ENCODE measurements around the gene CLPTM1L.
"Not testable (repeated sequence)": the region's sequence is repeated elsewhere in the genome, so short reads cannot be mapped to it uniquely, and the experiment has no call there.

Gene CLPTM1L

GRCh38 chr5:1359713-1360112, 14.8 kb upstream of the CLPTM1L start:
- no peak for DNase-seq (ENCODE audit: low read depth, low spot score)

GRCh38 chr5:1359031-1359645, 14.2 kb upstream of the CLPTM1L start:
- DNase-seq (ENCODE audit: low read depth, low spot score), result no peak

- DNase-seq (ENCODE audit: low read depth, low spot score), result no peak
Observed at GRCh38 chr5:1358726-1359025, 13.8 kb upstream of the CLPTM1L start.

- no peak for DNase-seq (ENCODE audit: low read depth, low spot score)
Observed at GRCh38 chr5:1357946-1358725, 13.2 kb upstream of the CLPTM1L start.

GRCh38 chr5:1356873-1357787, 12.2 kb upstream of the CLPTM1L start:
- no peak for DNase-seq (ENCODE audit: low read depth, low spot score)

GRCh38 chr5:1354576-1354975, 9.7 kb upstream of the CLPTM1L start:
- no peak for DNase-seq (ENCODE audit: low read depth, low spot score)

GRCh38 chr5:1352231-1353219, 7.6 kb upstream of the CLPTM1L start:
- no peak for DNase-seq (ENCODE audit: low read depth, low spot score)

GRCh38 chr5:1351156-1351555, 6.3 kb upstream of the CLPTM1L start:
- DNase-seq (ENCODE audit: low read depth, low spot score), result no peak

GRCh38 chr5:1349246-1349645, 4.3 kb upstream of the CLPTM1L start:
- DNase-seq (ENCODE audit: low read depth, low spot score), result no peak

GRCh38 chr5:1348986-1349245, 4.0 kb upstream of the CLPTM1L start:
- no peak for DNase-seq (ENCODE audit: low read depth, low spot score)

- DNase-seq (ENCODE audit: low read depth, low spot score), result no peak
Observed at GRCh38 chr5:1347571-1347970, 2.7 kb upstream of the CLPTM1L start.

- no peak for DNase-seq (ENCODE audit: low read depth, low spot score)
Observed at GRCh38 chr5:1346627-1347440, 1.9 kb upstream of the CLPTM1L start.

GRCh38 chr5:1345876-1346626, 1.2 kb upstream of the CLPTM1L start:
- DNase-seq (ENCODE audit: low read depth, low spot score), result no peak

- no peak for DNase-seq (ENCODE audit: low read depth, low spot score)
Observed at GRCh38 chr5:1343931-1344901, 683 bp downstream of the CLPTM1L start.

- DNase-seq (ENCODE audit: low read depth, low spot score), result no peak
Observed at GRCh38 chr5:1343315-1343751, 1.6 kb downstream of the CLPTM1L start.

GRCh38 chr5:1342711-1343110, 2.2 kb downstream of the CLPTM1L start:
- not testable (repeated sequence) for DNase-seq (ENCODE audit: low read depth, low spot score)

- no peak for DNase-seq (ENCODE audit: low read depth, low spot score)
Observed at GRCh38 chr5:1342268-1342667, 2.6 kb downstream of the CLPTM1L start.

- DNase-seq (ENCODE audit: low read depth, low spot score), result no peak
Observed at GRCh38 chr5:1341863-1342262, 3.0 kb downstream of the CLPTM1L start.

- DNase-seq (ENCODE audit: low read depth, low spot score), result not testable (repeated sequence)
Observed at GRCh38 chr5:1339818-1340210, 5.1 kb downstream of the CLPTM1L start.
